DMS53 treated with DMSO at 0.1 percent for 48 hours (cell line): ENCODE data around the gene DENND1A.

ENCODE experiments used
- DNase-seq: peaks from one replicate; lab custom pipeline; 2025; ENCODE audit not compliant: unreplicated experiment; lab: John Stamatoyannopoulos, UW

The DENND1A gene

DNA sequence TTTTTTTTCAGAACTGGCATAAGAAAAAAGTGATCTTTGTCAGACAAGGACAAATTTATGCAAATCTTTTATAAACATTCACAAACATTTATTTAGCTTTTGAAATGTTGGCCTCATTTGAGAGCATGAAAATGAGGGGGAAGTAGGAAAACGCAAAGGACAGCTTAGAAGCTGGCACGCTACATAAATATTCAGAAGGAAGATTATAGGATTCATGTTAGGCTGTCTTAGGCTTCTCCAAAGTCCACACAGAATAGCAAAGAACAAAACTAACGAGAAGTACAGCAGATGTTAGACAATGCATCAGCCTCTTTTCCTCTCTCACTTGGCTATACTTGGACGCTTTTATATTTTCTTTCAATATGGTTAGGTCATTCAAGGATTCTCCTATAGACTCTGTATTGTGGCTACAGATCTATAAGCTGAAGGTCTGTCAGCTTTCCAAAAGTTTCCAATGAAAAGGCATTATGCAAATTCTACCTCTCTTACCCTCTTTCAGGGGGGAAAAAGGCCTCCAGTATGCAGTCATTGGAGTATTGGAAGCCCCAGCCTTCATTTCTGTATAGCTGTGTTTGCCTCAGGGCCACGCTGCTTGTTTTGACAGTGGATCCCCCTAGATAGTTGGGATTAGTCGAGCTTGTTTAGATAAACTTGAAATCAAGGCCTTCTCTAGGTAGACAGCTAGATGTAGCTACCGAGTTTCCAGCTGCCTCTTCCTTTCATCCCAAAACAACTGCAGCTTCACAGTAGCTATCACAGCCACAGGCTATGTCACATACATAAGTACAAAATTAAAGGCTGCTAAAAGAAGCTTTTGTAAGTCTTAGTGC, 153.0 kb downstream of the DENND1A start:
- DNase-seq, result no peak

DNA sequence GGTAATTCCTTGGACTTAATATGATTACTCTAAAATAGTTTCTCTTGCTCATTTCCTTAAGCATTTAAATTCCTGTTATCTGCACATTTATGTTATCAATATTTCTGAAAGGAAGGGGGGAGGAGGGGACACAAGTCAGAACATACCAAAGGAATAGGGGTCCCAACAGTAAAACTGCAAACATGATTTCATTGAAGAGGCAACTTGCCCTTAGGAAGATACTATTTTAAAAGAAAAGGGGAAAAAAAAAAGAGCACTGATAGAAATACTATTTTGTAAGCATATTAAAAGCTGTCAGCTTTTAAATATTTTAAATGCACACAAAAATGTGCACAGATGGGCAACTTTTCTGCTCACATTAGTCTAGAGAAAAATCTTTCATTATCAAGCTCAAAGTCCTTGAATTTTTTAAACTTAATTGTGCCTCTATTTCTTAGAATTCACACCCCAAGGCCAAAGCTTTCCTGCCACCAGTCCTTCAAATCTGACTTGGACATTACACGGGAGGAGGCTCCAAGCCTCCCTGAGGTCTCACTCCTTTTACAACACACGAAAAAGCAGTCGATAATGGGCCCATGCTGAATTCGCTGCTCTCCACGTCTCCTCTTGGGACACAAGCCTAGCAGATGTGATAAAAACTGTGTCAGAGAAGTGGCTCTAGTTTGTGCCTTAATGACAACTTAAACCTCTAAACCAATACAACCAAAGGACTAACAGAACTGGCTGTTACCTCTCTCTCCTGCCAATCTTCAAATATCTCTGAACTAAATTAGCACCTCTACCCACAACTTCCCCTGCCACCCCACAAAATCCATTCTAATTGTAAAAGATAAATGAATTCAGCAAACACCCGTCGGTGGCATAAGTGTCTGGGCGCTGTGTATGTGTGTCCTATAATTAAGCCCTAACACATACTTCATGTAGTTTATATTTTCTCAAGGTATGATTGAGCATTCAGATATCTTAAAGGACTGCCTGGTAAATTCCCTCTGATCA, 154.3 kb downstream of the DENND1A start:
- no peak for DNase-seq

DNA sequence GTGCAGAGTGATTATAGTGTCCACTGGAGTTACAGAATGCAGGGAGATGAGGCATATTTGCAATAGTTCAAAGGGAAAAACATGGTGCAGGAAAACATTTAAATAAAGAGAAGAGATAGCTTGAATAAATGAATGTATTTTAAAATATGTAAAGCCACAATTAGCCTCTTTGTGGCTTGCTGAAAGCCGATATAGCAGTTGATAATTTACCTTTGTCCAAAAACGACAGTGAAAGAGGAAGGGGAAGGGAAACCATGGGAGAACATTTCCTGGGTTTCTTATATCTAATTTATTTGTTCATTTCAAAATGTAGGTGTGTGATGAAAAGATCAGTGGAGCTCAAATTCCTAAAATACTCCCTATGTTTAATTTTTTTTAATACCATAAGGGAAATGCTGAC, 156.1 kb downstream of the DENND1A start:
- DNase-seq, result no peak

DNA sequence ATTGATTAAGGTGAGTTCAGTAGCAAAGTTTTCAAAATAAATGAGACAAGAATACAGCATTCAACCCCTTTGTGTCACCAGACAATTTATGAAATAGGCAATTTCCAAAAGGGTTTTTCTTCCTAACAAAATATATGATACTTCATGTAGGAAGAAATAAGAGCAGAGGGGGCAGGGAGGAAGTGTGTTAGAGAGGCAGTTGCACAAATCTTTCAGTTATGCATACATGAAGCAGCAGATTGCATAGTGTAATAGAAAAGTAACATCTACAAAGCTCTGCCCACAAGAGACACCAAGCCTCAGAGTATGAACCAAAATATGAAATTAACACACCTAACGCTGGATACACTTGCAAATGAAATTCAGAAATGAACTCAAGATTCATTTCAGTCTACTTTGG, 157.0 kb downstream of the DENND1A start:
- DNase-seq, result no peak

DNA sequence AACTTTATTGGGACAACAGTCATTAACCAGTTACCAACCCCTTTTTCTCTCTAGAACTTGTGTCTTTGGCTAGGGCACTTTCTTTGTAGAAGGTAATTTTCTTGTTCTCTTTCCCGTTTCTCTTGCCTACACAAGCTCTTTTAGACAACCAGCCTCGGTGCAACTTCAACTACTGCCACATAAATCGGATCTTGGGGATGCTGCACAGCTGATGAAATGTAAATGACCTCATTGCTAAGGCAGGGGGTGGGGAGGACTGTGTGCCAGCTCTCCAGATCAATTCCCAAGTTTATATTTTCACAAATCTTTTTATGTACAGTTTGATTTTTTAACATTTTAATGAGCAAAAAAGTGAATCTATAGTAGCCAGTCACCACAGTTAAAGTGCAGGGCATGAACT, 157.6 kb downstream of the DENND1A start:
- DNase-seq, result no peak

DNA sequence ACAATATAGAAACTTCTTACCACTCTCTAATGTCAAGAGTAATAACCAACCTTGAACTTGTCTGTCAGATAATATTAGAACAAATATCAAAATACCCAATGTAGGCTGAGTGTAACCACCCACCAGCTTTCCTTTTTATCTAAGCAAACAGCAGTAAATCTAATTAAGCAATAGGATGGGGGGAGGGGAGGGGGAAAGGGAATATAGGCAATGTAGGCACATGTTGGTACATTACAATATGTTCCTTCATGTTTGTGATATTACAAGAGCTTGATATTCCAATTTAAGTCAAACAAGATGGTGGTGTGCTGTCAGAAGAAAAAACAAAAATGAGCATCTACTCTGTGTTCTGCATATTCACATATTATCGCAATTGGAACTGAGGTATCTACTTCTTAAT, 158.2 kb downstream of the DENND1A start:
- no peak for DNase-seq

DNA sequence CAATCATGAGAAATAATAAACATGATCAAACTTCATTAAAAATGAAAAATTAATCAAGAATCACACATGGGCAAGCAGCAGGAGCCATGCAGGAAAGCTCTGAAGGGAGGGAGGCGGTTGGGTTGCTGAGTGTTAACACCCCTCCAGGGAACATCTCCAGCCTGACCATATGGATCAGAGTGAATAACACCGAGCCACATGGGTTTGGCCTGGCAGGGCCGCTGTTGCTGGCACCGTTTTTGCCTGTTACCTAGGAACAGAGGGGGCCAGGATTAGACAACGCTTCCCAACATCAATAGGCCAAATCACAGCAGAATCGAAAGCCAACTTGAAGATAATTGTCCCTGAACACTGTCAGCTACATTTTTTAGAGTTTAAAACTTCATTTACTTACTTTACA, 160.2 kb downstream of the DENND1A start:
- DNase-seq, result no peak

DNA sequence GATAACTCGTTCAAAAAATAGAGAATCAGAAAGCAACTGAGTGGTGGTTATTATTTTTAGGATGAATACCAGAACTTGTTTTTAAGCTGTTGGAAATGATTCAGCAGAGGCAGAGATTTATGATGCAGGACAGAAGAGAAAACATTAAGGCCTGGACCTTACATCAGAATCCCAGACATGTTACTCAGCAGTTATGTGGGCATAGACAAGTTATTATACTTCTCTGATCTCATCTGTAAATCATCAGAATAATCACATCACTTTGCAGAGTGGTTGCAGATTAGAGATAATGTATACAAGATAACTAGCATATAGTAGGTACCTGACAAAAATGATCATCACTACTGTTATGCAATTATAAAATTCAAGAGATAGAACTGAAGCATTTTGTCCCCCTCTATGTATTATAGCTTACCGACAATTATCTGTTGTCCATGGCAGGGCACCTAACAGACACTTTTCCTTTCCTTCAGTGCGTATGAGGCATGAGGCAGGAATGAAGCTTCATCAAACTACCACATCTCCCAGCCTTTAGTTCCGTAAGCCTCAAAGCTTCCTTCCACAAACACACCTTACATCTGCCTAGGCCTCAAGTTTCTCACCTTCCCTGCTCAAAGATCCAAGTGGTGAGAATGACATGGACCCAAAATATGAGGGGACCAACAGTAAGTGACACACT, 165.9 kb downstream of the DENND1A start:
- no peak for DNase-seq

DNA sequence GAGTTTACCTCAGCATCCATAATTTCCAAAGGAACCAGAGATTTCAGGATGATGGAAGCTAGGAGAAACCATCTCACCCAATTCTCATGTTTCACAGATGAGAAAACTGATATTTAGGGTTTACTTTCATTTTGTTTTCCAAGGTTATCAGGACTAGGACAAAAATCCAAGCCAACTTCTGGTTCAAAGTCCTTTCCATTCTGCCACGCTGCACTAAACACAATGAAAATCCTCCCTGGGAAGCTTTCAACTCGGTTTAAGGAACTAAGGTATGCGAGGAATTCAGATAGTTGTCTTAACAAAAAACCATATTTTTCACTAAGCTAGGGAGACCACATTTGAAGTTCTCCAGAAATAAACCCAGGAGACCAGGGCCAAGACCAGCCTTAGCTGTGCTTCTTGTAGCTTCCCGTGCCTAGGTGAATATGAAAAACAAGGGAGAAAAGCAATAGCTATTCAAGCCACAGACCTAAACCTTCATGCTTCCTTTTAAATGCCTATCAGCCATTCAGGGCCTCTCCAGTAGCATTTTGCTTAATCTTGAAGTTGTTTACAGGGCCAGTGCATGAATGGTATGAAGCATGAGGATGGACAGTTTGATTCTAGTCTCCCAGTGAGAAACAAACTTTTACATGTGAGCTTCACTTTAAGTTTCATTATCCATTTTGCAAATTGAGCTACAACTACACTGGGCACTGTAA, 167.9 kb downstream of the DENND1A start:
- DNase-seq, result no peak

DNA sequence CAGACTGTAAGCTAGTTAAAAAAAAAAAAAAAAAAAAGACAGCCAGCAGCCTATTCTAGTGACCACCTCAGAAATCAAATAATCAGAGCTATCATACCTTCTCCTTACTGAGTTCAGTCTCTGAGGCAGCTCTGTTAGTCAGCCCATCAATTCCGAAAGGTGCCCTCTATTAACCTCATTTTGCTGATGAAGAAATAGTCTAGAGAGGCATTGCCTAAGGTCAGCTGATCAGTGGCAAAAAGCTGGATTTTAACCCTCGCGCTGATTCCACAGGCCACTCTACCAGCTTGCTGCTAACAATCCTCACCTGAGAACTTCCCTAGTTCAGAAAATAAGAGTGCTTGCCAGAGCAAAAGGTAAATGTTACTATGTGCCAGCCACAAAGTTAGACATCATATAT, 172.0 kb downstream of the DENND1A start:
- no peak for DNase-seq

DNA sequence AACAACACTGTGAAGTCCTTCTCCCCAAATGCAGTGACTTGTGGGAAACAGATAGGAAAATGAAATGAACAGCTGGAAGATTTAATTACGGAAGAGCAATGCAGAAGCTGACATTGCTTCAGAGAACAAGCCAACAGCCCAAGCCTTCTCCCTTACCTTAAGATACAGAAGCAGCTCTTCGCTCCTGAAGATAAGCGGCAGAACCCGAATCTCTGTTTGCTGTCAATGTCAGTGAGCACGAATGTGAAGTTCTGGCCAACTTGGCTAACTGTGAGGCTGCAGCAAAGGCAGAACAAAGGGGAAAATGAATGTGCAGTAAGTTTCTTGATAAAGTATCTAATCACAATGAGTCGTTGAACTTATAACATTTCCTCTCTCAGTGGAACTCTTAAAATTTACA, 172.4 kb downstream of the DENND1A start:
- no peak for DNase-seq

DNA sequence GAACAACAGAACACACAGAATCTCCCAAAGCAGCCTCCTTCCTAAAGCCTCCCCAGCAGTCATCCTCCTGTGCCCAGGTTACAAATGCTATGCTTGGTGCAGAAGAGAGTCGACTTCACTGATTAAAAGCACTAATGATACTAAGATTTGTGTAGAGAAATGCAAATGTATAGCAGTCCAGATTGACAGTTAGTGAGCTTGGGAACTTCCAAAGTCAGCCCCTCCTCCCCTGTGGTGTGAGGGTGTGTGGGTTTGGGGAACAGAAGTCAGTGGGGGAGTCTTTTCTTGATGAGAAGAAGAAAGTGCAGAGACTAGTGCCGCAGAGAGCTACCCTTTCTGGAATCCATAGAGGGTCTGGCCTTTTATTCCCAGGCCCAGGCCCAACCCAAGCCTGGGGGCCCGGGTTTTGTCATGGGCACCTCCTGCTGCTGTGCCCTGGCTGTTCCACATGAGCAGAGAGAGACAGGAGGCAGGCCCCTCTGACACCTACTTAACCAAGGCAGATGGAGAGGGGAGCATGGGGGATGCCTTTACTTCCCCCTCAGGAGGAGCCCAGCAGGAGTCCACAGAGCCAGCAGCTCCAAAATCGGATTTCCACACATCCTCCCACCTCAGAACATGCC, 173.3 kb downstream of the DENND1A start:
- DNase-seq, result no peak

DNA sequence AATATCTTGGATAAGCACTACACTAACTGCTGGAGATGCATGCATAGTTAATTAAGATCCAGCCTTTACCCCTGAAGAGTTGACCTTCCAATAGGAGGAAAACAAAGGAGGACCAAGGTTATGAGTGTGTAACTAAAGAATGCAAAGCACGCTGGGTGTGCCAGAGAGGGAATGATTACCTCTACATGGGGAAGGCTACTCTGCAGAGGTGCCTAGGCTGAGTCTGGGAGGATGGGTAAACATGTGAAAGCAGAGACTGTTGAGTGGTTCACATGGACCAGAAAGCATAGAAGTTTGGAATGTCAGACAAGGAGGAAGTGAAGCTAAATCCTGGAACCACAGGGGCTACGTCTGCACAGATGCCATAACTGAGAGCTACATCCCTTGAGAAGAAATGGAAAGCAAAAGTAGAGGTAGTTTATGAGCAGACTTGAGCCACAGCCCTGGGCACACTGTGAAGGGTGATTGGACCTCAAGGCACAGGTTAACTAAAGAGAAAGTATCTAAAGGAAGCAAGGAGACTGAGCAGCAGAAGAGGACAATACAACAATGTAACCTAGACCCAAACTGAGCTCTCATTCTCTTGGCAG, 176.2 kb downstream of the DENND1A start:
- no peak for DNase-seq

DNA sequence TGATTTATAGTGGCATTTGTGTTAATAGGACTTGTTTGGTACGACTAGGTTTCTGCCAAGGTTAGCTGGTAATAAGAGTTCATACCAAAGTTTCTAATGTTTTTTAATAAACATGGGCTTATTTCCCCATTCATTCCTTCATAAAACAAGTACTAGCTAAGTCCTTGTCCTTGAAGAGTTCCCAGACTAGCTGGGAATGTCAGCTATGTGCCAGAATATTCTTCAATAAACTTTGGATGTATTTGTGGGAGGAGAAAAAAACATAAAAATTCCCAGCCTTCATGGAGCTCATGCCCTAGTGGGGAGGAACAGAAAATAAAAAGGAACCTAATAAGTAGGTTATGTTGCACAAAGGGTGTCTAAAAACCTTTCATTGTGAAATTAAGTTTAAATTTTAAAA, 176.9 kb downstream of the DENND1A start:
- no peak for DNase-seq

DNA sequence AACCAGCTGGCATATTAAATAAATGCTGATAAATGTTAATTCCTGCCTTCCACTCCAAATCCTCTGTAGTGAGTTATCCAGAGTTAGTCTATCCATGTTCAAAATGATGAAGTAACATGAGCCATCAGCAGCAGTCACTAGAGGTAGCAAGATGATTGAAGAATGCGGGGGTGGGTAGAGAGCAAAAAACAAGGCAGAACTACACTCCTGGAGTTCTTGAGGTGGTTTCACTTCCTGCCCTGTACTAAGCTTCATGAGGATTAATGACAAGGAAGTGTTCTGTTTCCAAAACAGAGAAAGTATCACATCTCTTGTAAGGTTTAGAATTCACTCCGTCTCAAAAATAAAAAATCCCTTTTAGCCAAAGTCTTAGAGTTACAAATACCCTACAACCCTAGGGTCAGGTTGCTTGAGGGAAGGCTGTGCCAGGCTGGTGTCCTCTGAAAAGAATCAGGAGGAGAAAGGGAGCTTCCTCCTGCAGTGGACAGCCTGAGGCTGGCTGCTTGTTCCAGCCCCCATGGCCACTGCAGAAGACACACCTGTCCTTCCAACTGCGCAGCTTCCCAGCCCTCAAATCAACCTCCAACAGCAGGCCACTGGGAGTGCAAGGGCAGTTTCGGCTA, 180.2 kb downstream of the DENND1A start:
- DNase-seq, result no peak

DNA sequence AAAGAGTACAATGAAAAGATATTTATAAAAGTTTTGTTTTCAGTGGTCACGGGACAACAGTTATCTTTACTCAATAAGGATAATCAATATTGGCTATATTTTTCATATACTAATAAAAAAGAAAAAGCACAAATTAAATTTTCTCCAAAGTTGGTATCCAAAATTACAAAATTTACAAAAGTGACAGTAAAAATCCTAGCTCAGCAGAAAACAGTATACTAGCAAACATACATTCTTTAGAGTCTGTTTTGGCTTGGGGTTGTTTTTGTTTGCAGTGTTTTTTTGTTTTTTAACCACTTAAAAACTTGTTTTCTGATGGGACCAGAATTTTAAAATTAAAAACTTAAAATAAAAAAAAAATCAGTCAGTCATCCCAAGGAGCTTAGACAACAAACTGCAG, 183.2 kb downstream of the DENND1A start:
- no peak for DNase-seq

DNA sequence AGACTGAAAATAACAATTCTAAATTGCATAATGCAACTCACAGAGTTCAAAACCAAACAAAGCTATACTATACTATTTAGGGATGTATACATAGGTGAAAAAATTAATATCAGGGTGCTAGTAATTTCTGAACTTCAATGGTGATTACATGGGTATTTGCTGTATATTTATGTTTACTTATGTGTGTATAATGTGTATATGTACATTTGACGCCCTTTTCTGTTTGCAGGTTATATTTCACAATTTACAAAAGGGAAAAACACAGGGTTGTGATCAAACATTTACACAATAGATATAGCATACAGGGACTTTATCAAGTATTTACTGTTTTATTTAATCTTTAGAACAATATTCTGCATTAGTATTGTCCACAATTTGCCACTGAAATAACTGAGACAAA, 184.0 kb downstream of the DENND1A start:
- DNase-seq, result no peak

DNA sequence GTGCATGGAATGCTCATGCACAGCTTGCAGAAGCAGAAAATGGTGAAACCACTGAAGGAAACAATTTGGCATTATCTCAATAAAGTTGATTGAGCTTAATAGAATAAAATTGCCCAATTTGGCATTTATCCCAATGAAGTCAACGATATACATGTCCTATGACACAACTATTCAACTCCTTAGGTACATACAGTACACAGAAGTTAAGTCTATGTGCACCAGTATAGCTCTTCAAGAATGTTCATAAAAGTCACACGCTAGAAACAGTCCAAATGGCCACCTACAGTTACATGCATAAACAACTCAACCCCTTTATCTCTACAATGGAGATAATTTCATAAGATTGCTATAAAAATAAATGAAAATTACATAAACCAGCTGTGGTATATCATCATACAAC, 184.5 kb downstream of the DENND1A start:
- DNase-seq, result no peak

DNA sequence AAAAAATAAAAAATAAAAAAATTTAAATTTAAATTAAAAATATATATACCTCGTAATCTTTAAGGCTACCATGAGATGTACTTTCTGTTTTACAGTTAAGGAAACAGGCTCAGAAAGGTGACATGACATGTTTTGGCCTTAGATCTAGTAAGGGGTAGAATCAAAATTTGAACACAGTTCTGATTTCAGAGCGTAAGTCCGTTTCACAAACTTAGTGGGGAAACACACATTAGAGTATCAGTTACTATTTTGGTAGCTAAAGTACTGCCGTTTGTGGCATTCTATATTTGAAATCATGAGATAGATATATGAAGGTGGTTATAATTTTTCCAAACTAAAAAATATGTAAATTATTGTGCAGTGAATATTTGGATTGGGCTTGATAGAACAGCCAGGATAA, 186.2 kb downstream of the DENND1A start:
- no peak for DNase-seq
